ENCODE data around the gene ECM1.

GRCh38 chr1:150548632-150549495 is 41.0 kb downstream of the ECM1 start, which contains the start of gene ADAMTSL4:
- TF ChIP-seq CTCF (IDR thresholded peaks at IDR 0.05; ENCODE audit: low read length) (peak; percentile 30), EZH2 (optimal IDR thresholded peaks at IDR 0.05; ENCODE audit: low read depth, low read length) (no peak), EZH2phosphoT487 (IDR thresholded peaks at IDR 0.05; ENCODE audit: low read length) (no peak)

Measured in MM.1S (cell line).